AG20443 (cell line): Measurements from ENCODE around the gene SGF29.
"Not testable (repeated sequence)": the region's sequence is repeated elsewhere in the genome, so short reads cannot be mapped to it uniquely, and the experiment has no call there.

Source experiments
- DNase-seq: peaks from one replicate; pipeline ENCODE4 v3.0.0; 2012; ENCODE audit warnings: low spot score, mixed read lengths

SGF29 gene

GRCh38 chr16:28566233-28566925 is 12.7 kb downstream of the SGF29 start:
- DNase-seq, result not testable (repeated sequence)

GRCh38 chr16:28567292-28567691 is 13.6 kb downstream of the SGF29 start:
- no peak for DNase-seq

- DNase-seq, result no peak
Observed at GRCh38 chr16:28569021-28569420, 15.3 kb downstream of the SGF29 start.

DNA sequence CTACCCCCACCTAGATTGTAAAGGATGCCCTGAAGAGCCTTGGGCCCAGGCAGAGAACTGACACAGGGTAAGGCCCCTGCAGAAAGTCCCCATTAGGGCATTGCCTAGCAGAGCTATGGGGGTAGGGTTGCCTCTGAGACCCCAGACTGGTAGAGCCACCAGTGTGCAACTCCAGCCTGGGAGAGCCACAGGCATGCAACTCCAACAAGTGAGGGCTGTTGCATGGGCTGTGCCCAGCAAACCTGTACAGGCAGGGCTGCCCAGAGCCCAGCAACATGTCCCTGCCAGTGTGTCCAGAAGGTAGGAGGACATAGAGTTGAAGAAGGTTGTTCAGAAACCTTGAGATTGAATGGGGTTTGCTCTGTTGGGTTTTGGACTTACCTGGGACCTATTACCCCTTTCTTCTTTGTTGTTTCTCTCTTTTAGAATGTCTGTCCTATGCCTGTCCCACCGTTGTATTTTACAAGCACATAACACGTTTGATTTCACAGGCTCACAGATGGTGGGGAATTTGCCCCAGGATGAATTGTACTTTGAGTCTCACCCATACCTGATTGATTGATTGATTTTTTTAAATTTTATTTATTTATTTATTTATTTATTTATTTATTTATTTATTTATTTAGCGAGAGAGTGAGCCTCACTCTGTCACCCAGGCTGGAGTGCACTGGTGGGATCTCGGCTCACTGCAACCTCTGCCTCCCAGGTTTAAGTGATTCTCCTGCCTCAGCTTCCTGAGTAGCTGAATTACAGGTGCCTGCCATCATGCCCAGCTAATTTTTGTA is 16.4 kb downstream of the SGF29 start:
- no peak for DNase-seq

GRCh38 chr16:28572696-28573510 is 19.2 kb downstream of the SGF29 start:
- DNase-seq, result no peak

- no peak for DNase-seq
Observed at GRCh38 chr16:28573738-28574718, 20.3 kb downstream of the SGF29 start.

DNA sequence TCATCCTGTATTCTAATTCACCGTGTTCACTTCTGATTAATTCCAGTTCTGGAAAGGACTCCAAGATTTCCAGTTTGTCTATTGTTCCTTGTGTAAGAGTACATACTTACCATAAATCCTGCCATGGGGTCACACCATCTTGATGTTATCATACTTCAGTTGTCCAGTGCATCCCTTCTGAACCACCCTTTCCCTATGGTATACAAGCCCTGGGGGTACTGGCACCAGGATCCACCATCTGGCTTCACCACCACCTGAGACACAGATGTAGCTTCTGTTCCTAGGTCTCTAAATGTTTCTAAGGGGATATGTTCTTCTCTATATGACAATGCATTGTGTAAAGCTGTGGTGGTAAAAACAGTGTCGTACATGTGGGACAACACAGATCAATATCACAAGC is 21.2 kb downstream of the SGF29 start:
- no peak for DNase-seq

DNA sequence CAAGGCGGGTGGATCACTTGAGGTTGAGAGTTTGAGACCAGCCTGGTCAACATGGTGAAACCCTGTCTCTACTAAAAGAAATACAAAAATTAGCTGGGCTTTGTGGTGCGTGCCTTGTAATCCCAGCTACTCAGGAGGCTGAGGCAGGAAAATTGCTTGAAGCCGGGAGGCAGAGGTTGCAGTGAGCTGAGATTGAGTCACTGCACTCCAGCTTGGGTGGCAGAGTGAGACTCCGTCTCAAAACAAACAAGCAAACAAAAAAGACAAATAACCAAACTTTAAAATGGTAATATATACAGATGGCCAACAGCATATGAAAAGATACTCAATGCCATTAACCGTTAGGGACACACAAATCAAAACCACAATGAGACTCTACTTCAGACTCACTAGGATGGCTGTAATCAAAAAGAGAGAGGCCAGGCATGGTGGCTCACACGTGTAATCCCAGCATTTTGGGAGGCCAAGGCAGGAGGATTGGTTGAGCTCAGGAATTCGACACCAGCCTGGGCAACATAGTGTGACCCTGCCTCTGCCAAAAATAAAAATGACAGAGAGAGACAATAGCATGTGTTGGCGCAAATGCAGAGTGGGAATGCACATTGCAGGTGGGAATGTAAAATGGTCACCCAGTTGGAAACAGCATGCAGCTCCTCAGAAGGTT is 21.9 kb downstream of the SGF29 start:
- DNase-seq, result no peak

DNA sequence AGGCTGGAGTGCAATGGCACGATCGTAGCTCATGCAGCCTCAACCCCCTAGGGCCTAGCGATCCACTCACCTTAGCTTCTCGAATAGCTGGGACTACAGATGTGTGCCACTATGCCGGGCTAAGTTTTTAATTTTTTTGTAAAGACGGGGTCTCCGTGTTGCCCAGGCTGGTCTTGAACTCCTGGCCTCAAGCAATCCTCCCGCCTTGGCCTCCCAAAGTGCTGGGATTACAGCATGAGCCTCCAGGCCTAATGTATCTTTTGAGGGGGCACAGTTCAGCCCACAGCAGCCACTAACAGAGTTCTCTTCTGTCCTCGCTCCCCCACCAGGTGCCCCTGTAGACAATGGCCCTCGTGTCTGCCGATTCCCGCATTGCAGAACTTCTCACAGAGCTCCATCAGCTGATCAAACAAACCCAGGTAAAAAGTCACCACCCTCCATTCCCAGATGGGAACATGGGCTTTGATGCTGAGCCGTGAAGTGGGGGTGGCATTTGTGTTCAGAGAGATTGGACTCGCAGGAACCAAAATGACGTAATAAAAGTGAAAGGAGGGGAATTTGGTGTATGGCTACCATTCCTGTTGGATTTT is 27.1 kb downstream of the SGF29 start:
- DNase-seq, result no peak

GRCh38 chr16:28585674-28586073 is 32.0 kb downstream of the SGF29 start:
- no peak for DNase-seq

DNA sequence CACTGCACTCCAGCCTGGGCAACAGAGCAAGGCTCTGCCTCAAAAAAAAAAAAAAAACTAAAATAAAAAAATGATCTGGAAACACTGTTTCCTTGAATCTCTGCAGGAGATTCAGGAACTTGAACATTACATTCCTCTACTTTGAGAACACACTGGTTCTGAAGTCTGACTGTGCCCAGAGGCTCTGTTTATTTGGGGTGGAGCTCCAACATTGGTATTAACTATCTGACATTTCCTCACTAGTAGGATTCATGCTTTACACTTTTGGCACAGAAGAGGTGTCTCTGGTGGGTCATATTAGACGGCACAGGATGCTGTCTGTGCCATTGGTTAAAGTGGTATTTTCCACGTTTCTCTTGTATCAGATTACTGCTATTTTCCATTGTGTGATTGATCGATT is 32.7 kb downstream of the SGF29 start:
- no peak for DNase-seq

GRCh38 chr16:28587386-28587785 is 33.7 kb downstream of the SGF29 start:
- DNase-seq, result no peak

- DNase-seq, result no peak
Observed at GRCh38 chr16:28589069-28589468, 35.3 kb downstream of the SGF29 start.

GRCh38 chr16:28589930-28590329 is 36.2 kb downstream of the SGF29 start:
- no peak for DNase-seq

DNA sequence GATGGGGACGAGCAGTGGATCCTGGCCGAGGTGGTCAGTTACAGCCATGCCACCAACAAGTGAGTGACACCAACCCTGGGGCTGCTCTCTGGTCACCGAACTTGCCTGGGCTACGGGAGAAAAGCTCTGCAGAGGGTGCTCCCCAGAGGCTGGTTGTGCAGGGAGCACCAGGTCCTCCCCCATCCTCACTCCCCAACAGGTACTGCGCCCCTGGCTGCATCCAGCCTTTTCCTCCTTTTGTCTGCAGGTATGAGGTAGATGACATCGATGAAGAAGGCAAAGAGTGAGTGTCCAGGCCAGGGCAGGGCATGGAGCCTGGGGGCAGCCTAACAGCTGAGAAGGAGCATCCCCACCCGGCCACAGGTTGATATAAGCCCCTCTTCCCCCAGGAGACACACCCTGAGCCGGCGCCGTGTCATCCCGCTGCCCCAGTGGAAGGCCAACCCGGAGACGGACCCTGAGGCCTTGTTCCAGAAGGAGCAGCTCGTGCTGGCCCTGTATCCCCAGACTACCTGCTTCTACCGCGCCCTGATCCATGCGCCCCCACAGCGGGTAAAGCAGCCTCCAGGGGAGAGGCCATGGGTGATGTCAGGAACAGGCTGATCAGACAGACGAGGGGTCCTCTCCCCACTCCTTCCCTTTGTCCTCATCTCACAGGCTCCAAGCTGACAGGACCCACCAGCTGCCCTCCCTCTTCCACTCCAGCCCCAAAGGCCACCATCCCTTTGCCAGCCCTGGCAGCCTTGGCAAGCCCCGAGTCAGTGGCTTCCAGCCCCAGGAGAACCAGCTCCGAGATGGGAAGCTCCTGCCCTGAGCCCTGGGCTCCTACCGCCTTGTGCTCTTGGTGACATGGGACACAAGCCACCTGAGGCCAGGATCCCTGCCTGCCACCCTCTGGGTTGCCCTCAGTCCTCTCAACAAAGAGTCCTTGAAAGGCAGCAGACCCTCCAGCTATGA is 36.9 kb downstream of the SGF29 start:
- no peak for DNase-seq

- peak; percentile 2 for DNase-seq
Observed at GRCh38 chr16:28591355-28591754, 37.6 kb downstream of the SGF29 start.

DNA sequence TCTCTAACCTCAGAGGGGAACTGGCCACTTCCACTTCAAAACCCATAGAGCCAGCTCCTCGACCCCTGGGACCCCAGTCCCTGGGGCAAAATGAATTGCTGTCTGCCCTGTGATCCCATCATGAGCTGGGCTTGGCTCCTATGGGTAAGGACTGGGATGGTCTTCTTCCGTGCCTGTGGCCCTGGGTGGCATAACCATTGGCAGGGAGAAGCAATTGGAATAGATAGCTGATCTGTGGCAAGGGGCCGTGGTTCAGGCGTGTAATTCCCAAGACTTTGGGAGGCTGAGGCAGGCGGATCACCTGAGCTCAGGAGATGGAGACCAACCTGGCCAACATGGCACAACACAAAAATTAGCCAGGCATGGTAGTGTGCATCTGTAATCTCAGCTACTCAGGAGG is 38.8 kb downstream of the SGF29 start:
- no peak for DNase-seq

DNA sequence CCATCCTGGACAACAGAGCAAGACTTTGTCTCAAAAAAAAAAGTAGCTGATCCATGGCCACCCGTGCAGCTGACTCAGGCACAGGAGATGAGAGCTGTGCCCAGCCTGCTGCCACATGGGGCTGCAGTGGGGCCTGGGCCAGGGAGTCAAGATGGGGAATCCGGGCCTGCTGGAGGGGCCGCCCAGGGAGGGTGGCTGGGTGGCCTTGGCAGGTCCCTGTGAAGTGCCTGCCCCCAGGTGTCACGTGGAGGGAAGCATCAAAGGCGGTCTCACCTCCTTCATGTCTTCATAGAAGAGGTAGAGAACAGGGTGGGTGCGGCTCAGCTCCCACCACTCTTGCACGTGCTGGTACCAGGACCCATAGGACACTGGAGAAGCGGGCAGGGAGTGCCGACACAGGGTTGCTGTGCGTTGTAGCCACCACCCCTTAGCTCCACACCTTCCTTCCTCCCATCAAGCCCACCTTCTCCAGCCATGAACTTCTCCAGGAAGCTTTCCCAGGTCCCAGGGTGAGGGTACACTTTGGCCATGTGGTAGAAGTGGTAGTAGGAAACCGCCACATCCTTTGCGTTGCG is 39.3 kb downstream of the SGF29 start:
- DNase-seq, result no peak

DNA sequence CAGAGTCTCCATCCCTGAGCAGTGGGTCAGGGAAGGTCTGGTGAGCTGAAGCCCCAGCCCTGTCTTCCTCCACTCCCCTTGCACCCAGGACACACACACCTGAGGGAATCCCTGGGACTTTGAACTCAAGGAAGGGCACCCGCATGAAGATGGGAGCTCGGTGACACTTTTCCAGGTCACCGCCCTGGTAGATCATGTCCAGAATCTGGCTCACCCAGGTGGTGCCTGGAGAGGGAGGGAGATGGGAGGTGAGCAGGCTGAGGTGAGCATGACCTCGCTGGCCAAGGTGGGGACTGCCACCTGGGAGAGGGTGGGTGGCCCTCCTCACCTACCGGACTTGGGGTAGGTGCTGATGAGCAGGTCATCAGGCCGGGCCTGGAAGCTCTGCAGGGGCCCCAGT is 41.7 kb downstream of the SGF29 start:
- DNase-seq, result not testable (repeated sequence)
